Measurements from ENCODE around the gene DMD.
"Not testable (repeated sequence)": the region's sequence is repeated elsewhere in the genome, so short reads cannot be mapped to it uniquely, and the experiment has no call there.

Gene DMD

GRCh38 chrX:32591589-32591988 is 619.8 kb downstream of the DMD start:
- no peak for DNase-seq

GRCh38 chrX:32582729-32583128 is 628.6 kb downstream of the DMD start:
- no peak for DNase-seq

GRCh38 chrX:32576885-32577284 is 634.5 kb downstream of the DMD start:
- no peak for DNase-seq

- no peak for DNase-seq
These were observed 638.7 kb downstream of the DMD start for GRCh38 chrX:32572644-32573043.

- no peak for DNase-seq
These were observed 639.8 kb downstream of the DMD start for GRCh38 chrX:32571579-32571978.

GRCh38 chrX:32562261-32562660 is 649.1 kb downstream of the DMD start:
- DNase-seq, result no peak

GRCh38 chrX:32545101-32545500 is 666.2 kb downstream of the DMD start:
- no peak for DNase-seq

- no peak for DNase-seq
These were observed 672.8 kb downstream of the DMD start for GRCh38 chrX:32538554-32538953.

GRCh38 chrX:32533848-32534247 is 677.5 kb downstream of the DMD start:
- no peak for DNase-seq

GRCh38 chrX:32532262-32532661 is 679.1 kb downstream of the DMD start:
- no peak for DNase-seq

- DNase-seq, result peak; percentile 14
These were observed 680.4 kb downstream of the DMD start for GRCh38 chrX:32530802-32531403.

GRCh38 chrX:32528451-32528850 is 682.9 kb downstream of the DMD start:
- not testable (repeated sequence) for DNase-seq

- DNase-seq, result no peak
These were observed 686.1 kb downstream of the DMD start for GRCh38 chrX:32525234-32525633.

GRCh38 chrX:32524385-32524784 is 687.0 kb downstream of the DMD start:
- no peak for DNase-seq

- DNase-seq, result no peak
These were observed 690.6 kb downstream of the DMD start for GRCh38 chrX:32520789-32521188.

- no peak for DNase-seq
These were observed 696.4 kb downstream of the DMD start for GRCh38 chrX:32514986-32515385.

- no peak for DNase-seq
These were observed 709.7 kb downstream of the DMD start for GRCh38 chrX:32501606-32502005.

GRCh38 chrX:32496671-32497070 is 714.7 kb downstream of the DMD start:
- DNase-seq, result no peak

GRCh38 chrX:32495855-32496254 is 715.5 kb downstream of the DMD start:
- no peak for DNase-seq

GRCh38 chrX:32489125-32489524 is 722.2 kb downstream of the DMD start:
- no peak for DNase-seq

GRCh38 chrX:32483534-32484136 is 727.7 kb downstream of the DMD start:
- DNase-seq, result no peak

- no peak for DNase-seq
These were observed 731.3 kb downstream of the DMD start for GRCh38 chrX:32480019-32480418.

GRCh38 chrX:32472364-32472763 is 739.0 kb downstream of the DMD start:
- no peak for DNase-seq

GRCh38 chrX:32455704-32456103 is 755.6 kb downstream of the DMD start:
- DNase-seq, result no peak

Data from NCI-H146 (cell line).